ENCODE data around the gene SLC46A1.
A peak's percentile ranks its signal among the peaks of the same experiment; 100 is the strongest.

Gene SLC46A1

DNA sequence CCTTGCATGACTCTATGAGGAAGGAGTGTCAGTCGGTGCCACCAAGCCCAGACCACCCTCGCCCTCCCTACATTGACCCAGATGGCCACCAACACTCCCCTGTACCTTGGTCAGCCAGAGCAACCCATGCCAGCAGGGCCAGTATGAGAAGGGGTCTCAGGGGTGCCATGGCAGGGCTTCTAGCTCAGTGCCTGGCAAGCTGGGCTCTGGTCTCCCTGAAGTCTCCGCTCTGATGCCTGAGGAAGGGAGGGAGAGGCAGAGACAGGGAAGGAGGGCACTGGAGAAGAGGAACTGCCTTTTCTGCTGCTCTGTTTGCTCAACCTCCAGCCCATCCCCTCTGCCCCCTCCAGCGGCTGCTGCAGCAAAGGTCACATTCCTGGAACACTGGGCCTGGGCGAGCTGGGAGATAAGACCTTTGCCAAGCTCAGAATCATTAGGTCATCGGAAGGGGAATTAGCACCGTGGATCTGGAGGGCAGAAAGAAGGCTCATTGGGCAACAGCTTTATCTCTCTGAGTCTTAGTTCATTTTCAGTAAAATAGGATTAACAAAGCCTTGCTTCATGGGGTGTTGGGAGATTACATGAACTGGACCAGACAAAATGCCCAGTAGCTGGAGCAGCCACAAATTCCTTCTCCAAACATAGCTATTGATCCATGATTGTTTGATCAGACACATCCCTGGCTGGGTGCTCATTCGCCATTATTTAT lies 35.8 kb downstream of the SLC46A1 start, which contains the start of gene VTN:
Gene VTN (minus strand): TSS at position 273 of the 709 bp plus-strand sequence. CDS start 104 bp downstream, at position 169.
- H3K9me3 ChIP-seq (ENCODE audit: insufficient read depth, low read length), result no peaks in the 10 kb centered on the region
- H4K20me1 ChIP-seq (ENCODE audit: insufficient read depth, low read length), result peaks cover 12% of the 10 kb centered on the region; the same call in 1 of the 2 replicates
- no peak for TF ChIP-seq EZH2phosphoT487 (IDR thresholded peaks at IDR 0.05; ENCODE audit: low read depth)
- TF ChIP-seq, protein P1, sequence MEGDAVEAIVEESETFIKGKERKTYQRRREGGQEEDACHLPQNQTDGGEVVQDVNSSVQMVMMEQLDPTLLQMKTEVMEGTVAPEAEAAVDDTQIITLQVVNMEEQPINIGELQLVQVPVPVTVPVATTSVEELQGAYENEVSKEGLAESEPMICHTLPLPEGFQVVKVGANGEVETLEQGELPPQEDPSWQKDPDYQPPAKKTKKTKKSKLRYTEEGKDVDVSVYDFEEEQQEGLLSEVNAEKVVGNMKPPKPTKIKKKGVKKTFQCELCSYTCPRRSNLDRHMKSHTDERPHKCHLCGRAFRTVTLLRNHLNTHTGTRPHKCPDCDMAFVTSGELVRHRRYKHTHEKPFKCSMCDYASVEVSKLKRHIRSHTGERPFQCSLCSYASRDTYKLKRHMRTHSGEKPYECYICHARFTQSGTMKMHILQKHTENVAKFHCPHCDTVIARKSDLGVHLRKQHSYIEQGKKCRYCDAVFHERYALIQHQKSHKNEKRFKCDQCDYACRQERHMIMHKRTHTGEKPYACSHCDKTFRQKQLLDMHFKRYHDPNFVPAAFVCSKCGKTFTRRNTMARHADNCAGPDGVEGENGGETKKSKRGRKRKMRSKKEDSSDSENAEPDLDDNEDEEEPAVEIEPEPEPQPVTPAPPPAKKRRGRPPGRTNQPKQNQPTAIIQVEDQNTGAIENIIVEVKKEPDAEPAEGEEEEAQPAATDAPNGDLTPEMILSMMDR (IDR thresholded peaks at IDR 0.05; ENCODE audit: low read depth, low read length), result no peak
- peak within 1 kb of the TSS; percentile 97 for H3K4me3 ChIP-seq (ENCODE audit: low read length)
- H3K9ac ChIP-seq (ENCODE audit: low read length), result peak within 1 kb of the TSS; percentile 51
- H2AFZ ChIP-seq (ENCODE audit: low read depth, low read length), result peak within 1 kb of the TSS; percentile 48; the same call in 1 of the 2 replicates
- H3K79me2 ChIP-seq (ENCODE audit: low read length), result peaks cover 31% of the 10 kb centered on the region
- H3K27ac ChIP-seq (ENCODE audit: low read length), result peak within 1 kb of the TSS; percentile 36
- H3K4me2 ChIP-seq (ENCODE audit: low read length), result peak within 1 kb of the TSS; percentile 72
- no peaks in the 10 kb centered on the region for H3K27me3 ChIP-seq (ENCODE audit: low read depth, low read length)
- H3K4me1 ChIP-seq (ENCODE audit: low read length), result peaks cover 16% of the 10 kb centered on the region
- no peaks in the 10 kb centered on the region for H3K36me3 ChIP-seq (replicated peaks; ENCODE audit: low read depth, low read length)

DNA sequence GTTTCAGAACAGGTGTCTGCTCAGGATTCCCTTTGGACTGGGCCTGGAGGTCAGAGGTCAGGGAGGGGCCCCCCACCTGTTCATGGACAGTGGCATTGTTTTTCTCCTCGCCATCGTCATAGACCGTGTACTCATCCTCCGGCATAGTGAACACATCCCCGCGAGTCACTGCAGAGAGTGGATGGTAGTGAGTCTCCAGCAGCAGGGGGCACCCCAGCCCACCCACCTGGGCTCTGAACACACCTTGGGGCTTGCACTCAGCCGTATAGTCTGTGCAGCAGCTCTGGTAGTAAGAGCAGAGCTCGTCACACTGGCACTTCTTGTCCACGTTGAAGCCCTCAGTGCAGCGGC lies 36.4 kb downstream of the SLC46A1 start:
- Histone ChIP-seq H3K27me3 (ENCODE audit: low read depth, low read length) (no peaks in the 10 kb centered on the region), H3K79me2 (ENCODE audit: low read length) (peaks cover 28% of the 10 kb centered on the region), H4K20me1 (ENCODE audit: insufficient read depth, low read length) (peaks cover 12% of the 10 kb centered on the region; the same call in 1 of the 2 replicates), H3K36me3 (replicated peaks; ENCODE audit: low read depth, low read length) (no peaks in the 10 kb centered on the region), H3K4me1 (ENCODE audit: low read length) (peaks cover 16% of the 10 kb centered on the region), H3K27ac (ENCODE audit: low read length) (no peak overlapping the region), H3K4me3 (ENCODE audit: low read length) (no peak overlapping the region), H3K4me2 (ENCODE audit: low read length) (no peak overlapping the region), H3K9me3 (ENCODE audit: insufficient read depth, low read length) (no peaks in the 10 kb centered on the region), H2AFZ (ENCODE audit: low read depth, low read length) (no peak overlapping the region), H3K9ac (ENCODE audit: low read length) (no peak overlapping the region)
- TF ChIP-seq, protein P1 (IDR thresholded peaks at IDR 0.05; ENCODE audit: low read depth, low read length), result no peak
- no peak for TF ChIP-seq EZH2phosphoT487 (IDR thresholded peaks at IDR 0.05; ENCODE audit: low read depth)

DNA sequence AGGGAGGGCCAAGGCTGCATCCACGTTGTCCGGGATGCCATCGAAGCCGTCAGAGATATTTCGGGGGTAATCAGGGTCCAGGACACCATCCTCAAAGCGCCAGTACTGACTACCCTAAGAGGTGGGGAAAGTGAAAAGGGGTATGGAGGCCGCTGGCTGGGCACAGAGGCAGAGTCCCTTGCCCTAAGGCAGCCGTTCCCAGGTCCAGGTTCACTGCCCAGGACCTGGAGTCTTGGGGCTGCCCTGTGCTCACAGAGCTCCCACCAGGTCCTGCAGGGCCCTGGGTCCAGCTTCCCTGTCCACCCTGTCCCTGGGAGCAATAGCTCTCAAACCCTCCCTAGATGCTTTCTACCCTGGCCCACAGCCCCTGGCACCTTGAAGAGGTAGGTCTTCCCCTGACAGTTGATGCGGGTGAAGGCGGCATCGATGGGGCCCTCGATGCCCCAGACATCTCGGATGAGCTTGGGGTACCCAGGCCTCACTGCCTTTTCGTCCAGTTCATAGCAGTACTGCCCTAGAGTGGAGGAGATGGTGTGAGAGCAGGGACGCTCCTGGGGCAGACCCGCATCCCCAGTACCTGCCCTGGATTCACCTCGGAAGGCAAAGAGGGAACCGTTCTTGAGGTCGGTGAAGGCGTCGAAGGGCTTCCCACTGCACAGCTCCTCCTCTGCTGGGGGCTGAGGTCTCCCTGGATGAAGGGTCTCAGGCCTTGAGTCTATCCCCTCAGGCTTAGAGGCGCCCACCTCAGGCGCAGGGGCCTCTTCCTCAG lies 36.9 kb downstream of the SLC46A1 start:
- Histone ChIP-seq H3K79me2 (ENCODE audit: low read length) (peaks cover 23% of the 10 kb centered on the region), H3K9ac (ENCODE audit: low read length) (no peak overlapping the region), H4K20me1 (ENCODE audit: insufficient read depth, low read length) (peaks cover 12% of the 10 kb centered on the region; the same call in 1 of the 2 replicates), H3K36me3 (replicated peaks; ENCODE audit: low read depth, low read length) (no peaks in the 10 kb centered on the region), H3K27me3 (ENCODE audit: low read depth, low read length) (no peaks in the 10 kb centered on the region), H3K4me3 (ENCODE audit: low read length) (no peak overlapping the region), H3K4me2 (ENCODE audit: low read length) (no peak overlapping the region), H3K27ac (ENCODE audit: low read length) (no peak overlapping the region), H3K4me1 (ENCODE audit: low read length) (peaks cover 16% of the 10 kb centered on the region), H2AFZ (ENCODE audit: low read depth, low read length) (no peak overlapping the region), H3K9me3 (ENCODE audit: insufficient read depth, low read length) (no peaks in the 10 kb centered on the region)
- TF ChIP-seq, protein P1 (IDR thresholded peaks at IDR 0.05; ENCODE audit: low read depth, low read length), result no peak
- no peak for TF ChIP-seq EZH2phosphoT487 (IDR thresholded peaks at IDR 0.05; ENCODE audit: low read depth)

DNA sequence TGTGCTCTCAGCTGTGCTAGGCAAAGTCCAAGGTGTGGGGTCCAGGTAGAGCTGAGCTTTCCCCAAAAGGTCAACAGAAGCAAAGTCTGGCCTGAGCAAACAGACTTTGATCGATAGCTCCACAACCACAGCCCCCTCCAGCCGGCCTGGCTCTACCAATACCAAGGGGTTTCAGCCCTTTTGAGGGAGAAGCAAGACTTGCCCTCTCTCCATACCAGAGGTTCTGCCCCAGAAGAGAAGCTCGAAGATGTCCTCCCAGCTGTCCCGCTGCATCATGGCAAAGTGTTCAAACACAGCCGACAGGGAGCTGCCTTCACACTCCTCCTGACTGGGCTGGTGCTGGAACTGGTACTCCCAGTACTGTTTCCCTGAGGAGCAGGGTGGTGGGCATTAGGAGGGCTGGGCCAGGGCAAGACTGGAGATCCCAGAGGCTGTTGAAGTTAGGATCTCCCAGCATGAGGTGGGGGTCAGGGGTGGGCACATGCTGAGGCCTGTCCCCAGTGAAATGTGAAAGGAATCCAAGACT lies 37.6 kb downstream of the SLC46A1 start:
- H3K9ac ChIP-seq (ENCODE audit: low read length), result no peak overlapping the region
- peaks cover 16% of the 10 kb centered on the region for H3K79me2 ChIP-seq (ENCODE audit: low read length)
- no peak overlapping the region for H3K27ac ChIP-seq (ENCODE audit: low read length)
- no peak overlapping the region for H3K4me3 ChIP-seq (ENCODE audit: low read length)
- H3K4me2 ChIP-seq (ENCODE audit: low read length), result no peak overlapping the region
- H4K20me1 ChIP-seq (ENCODE audit: insufficient read depth, low read length), result peaks cover 9% of the 10 kb centered on the region; the same call in 1 of the 2 replicates
- peaks cover 3% of the 10 kb centered on the region for H3K36me3 ChIP-seq (replicated peaks; ENCODE audit: low read depth, low read length)
- peaks cover 13% of the 10 kb centered on the region for H3K4me1 ChIP-seq (ENCODE audit: low read length)
- H3K27me3 ChIP-seq (ENCODE audit: low read depth, low read length), result no peaks in the 10 kb centered on the region
- no peaks in the 10 kb centered on the region for H3K9me3 ChIP-seq (ENCODE audit: insufficient read depth, low read length)
- TF ChIP-seq, protein P1 (IDR thresholded peaks at IDR 0.05; ENCODE audit: low read depth, low read length), result no peak
- TF ChIP-seq EZH2phosphoT487 (IDR thresholded peaks at IDR 0.05; ENCODE audit: low read depth), result no peak
- no peak overlapping the region for H2AFZ ChIP-seq (ENCODE audit: low read depth, low read length)
